Transverse colon (tissue), 4 donors: Measurements from ENCODE around the gene RIPK3. TPM values are rescaled to one million over a fixed set of nuclear protein-coding genes. Genes with fewer than 3 reads are reported as not detected.

Source experiments
- DNase-seq: peaks from one replicate; pipeline ENCODE4 v3.0.0-alpha.2; 2019
- H3K27ac ChIP-seq, 4 donors: fragments of 200-600 bp; sonication (generic); 2 replicates each; pipeline ENCODE4 v1.5.1; 2016 to 2018; ENCODE audit warnings: inconsistent platforms in 4 of 4
- H3K27me3 ChIP-seq: fragments of 200-600 bp; sonication (generic); 2 replicates; pipeline ENCODE4 v1.5.1; 2017; ENCODE audit warnings: inconsistent platforms
- H3K36me3 ChIP-seq, 4 donors: fragments of 200-600 bp; sonication (generic); 2 replicates each; pipeline ENCODE4 v1.5.1; 2017 to 2019; ENCODE audit warnings: inconsistent platforms in 4 of 4
- H3K4me1 ChIP-seq, 4 donors: fragments of 200-600 bp; sonication (generic); 2 replicates each; pipeline ENCODE4 v1.5.1; 2017 to 2020; ENCODE audit warnings: inconsistent platforms in 4 of 4
- H3K4me3 ChIP-seq, 4 donors: fragments of 200-600 bp; sonication (generic); 1 replicate in 1 of 4; 2 replicates in 3 of 4; pipeline versions ENCODE4 v1.5.1 to v1.6.1; 2017 to 2019; ENCODE audit warnings: inconsistent platforms in 4 of 4
- H3K9me3 ChIP-seq, 2 donors: fragments of 200-600 bp; sonication (generic); 2 replicates each; pipeline ENCODE4 v1.5.1; 2017 to 2019; ENCODE audit warnings: inconsistent platforms in 2 of 2
- EP300 ChIP-seq: sonication (generic); formaldehyde crosslinking; IDR thresholded peaks from one replicate; pipeline ENCODE4 v1.6.1; 2017; ENCODE audit warnings: antibody characterized with exemption, low read depth
- POLR2A ChIP-seq: fragments of 450-650 bp; IDR thresholded peaks from one replicate; pipeline ENCODE4 v1.6.1; 2016; ENCODE audit warnings: antibody characterized with exemption, mild to moderate bottlenecking, moderate library complexity
- POLR2AphosphoS5 ChIP-seq, 3 donors: sonication (generic); formaldehyde crosslinking; IDR thresholded peaks; one replicate each; pipeline ENCODE4 v1.6.1; 2016; ENCODE audit warnings: antibody characterized with exemption in 3 of 3
- WGBS, 2 donors: methylation state at CpG; one replicate each; pipeline ENCODE4 v1.1.5; 2018; ENCODE audit warnings: low coverage in 1 of 2; 5-methylcytosine and 5-hydroxymethylcytosine counted together
- in situ Hi-C, 4 donors: fragments of 200-750 bp; cut with MboI; loops; one replicate each; pipeline versions ENCODE4 v1.15.0 to v1.15.1; 2017; ENCODE audit warnings: low sequenced_read_pairs in 3 of 4, low pct_ligation_motif_present in 1 of 4, low pct_unique_long_range_greater_than_20kb in 1 of 4
- intact Hi-C: fragments of 100-400 bp; cut with DNase I; formaldehyde crosslinking; loops from one replicate; pipeline ENCODE4 v1.15.1; 2023; ENCODE audit warnings: low total_unique reads
- total RNA-seq, 4 donors: library from RNA; depleted of rRNA; stranded (reverse); fragments of >200 nt; gene quantifications; one replicate each; pipeline ENCODE4 v1.1.0, GENCODE V29; 2016
- TF ChIP-seq, protein P1 (sequence below), 5 experiments: fragments of 200-600 bp in 3 of 5; fragments of 450-650 bp in 2 of 5; sonication (generic) in 3 of 5; IDR thresholded peaks; 1 replicate in 2 of 5; 2 replicates in 3 of 5; pipeline ENCODE4 v1.5.1; 2016 to 2017; ENCODE audit warnings: antibody characterized with exemption in 5 of 5, inconsistent platforms in 3 of 5, mild to moderate bottlenecking in 2 of 5, moderate library complexity in 1 of 5

The RIPK3 gene
- total RNA-seq, 4 donors from 2014 or later: 19.3 to 156 (median 53.6) TPM

GRCh38 chr14:24365600-24366412, 26.0 kb upstream of the RIPK3 start:
- H3K27me3 ChIP-seq: peaks cover 16% of the 10 kb centered on the region
- DNase-seq: peak; percentile 92
- WGBS, 2 donors: 3 to 8% methylated on average over 9 to 28 of the region's 28 CpGs
- no peaks in the 10 kb centered on the region for H3K36me3 ChIP-seq
- intact Hi-C loops: no loop called here
- no peaks in the 10 kb centered on the region for H3K9me3 ChIP-seq
- peaks cover 6 to 41% (median 28%) of the 10 kb centered on the region in 4 donors for H3K4me1 ChIP-seq
- H3K27ac ChIP-seq: peak overlapping the region; percentile 89 to 93 (median 90)
- TF ChIP-seq EP300 (no peak), POLR2AphosphoS5 (IDR thresholded peaks at IDR 0.05) (peak in 1 of 3 donors; percentile 34), POLR2A (no peak)
- TF ChIP-seq, protein P1, sequence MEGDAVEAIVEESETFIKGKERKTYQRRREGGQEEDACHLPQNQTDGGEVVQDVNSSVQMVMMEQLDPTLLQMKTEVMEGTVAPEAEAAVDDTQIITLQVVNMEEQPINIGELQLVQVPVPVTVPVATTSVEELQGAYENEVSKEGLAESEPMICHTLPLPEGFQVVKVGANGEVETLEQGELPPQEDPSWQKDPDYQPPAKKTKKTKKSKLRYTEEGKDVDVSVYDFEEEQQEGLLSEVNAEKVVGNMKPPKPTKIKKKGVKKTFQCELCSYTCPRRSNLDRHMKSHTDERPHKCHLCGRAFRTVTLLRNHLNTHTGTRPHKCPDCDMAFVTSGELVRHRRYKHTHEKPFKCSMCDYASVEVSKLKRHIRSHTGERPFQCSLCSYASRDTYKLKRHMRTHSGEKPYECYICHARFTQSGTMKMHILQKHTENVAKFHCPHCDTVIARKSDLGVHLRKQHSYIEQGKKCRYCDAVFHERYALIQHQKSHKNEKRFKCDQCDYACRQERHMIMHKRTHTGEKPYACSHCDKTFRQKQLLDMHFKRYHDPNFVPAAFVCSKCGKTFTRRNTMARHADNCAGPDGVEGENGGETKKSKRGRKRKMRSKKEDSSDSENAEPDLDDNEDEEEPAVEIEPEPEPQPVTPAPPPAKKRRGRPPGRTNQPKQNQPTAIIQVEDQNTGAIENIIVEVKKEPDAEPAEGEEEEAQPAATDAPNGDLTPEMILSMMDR (IDR thresholded peaks at IDR 0.05): peak; percentile 80 to 98 (median 92)
- peak overlapping the region; percentile 24 to 68 (median 57) for H3K4me3 ChIP-seq
- in situ Hi-C loops: loop anchor here in 2 of 4 donors (10.0 kb wide), 1 partner anchor 69 kb away; no protein-coding TSS in a partner anchor

GRCh38 chr14:24364841-24365240, 25.1 kb upstream of the RIPK3 start:
- in situ Hi-C loops: loop anchor here in 2 of 4 donors (10.0 kb wide), 1 partner anchor 70 kb away; no protein-coding TSS in a partner anchor

GRCh38 chr14:24363401-24363800, 23.6 kb upstream of the RIPK3 start:
- peaks cover 6 to 34% (median 24%) of the 10 kb centered on the region in 4 donors for H3K4me1 ChIP-seq
- no peak overlapping the region for H3K4me3 ChIP-seq
- no peak overlapping the region for H3K27ac ChIP-seq
- TF ChIP-seq, protein P1 (IDR thresholded peaks at IDR 0.05): no peak
- TF ChIP-seq POLR2A (no peak), EP300 (no peak), POLR2AphosphoS5 (IDR thresholded peaks at IDR 0.05) (no peak)
- 88 to 90% methylated on average over 5 of the region's 5 CpGs for WGBS, 2 donors
- peaks cover 11% of the 10 kb centered on the region for H3K27me3 ChIP-seq
- no peak for DNase-seq
- no peaks in the 10 kb centered on the region for H3K9me3 ChIP-seq
- H3K36me3 ChIP-seq: no peaks in the 10 kb centered on the region
- in situ Hi-C loops: loop anchor here in 2 of 4 donors (10.0 kb wide), 1 partner anchor 71 kb away; no protein-coding TSS in a partner anchor
- intact Hi-C loops: no loop called here

More at GRCh38 chr14:24364841-24365240, 25.1 kb upstream of the RIPK3 start:
- Histone ChIP-seq H3K27ac (peak overlapping the region; percentile 89 to 93 (median 90)), H3K4me3 (no peak overlapping the region), H3K4me1 (peaks cover 6 to 41% (median 28%) of the 10 kb centered on the region in 4 donors), H3K9me3 (no peaks in the 10 kb centered on the region), H3K36me3 (no peaks in the 10 kb centered on the region), H3K27me3 (peaks cover 16% of the 10 kb centered on the region)
- intact Hi-C loops: no loop called here
- 73 to 76% methylated on average over 1 of the region's 1 CpG for WGBS, 2 donors
- no peak for DNase-seq
- TF ChIP-seq, protein P1 (IDR thresholded peaks at IDR 0.05): no peak
- TF ChIP-seq POLR2A (no peak), POLR2AphosphoS5 (IDR thresholded peaks at IDR 0.05) (no peak), EP300 (no peak)

DNA sequence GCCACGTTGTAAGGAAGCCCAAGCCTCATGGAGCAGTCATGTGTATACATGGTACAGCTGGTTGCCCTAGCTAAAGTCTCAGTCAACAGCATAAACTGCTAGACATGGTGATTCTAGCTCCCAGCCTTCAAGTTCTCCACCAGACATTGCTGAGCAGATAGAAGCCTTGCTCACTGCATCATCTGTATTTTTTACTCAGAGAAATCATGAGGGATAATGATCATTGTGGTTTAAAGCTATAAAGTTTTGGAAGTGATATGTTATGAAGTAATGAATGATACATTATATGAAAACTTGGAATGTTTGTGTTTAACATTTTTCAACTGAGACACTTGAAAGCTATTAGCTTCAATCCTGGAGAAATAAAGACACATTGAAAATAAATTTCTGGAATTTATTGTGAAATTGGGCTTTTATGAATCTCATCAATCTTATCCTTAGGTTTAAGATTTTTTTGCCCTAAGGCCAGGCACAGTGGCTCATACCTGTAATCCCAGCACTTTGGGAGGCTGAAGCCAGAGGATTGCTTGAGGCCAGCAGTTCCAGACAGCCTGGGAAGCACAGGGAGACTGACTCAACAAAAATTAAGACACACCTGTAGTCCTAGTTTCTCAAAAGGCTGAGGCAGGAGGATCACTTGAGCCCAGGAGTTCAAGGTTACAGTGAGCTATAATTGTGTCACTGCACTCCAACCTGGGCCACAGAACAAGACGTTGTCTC, 22.6 kb upstream of the RIPK3 start:
- Histone ChIP-seq H3K4me3 (no peak overlapping the region), H3K36me3 (no peaks in the 10 kb centered on the region), H3K27me3 (peaks cover 4% of the 10 kb centered on the region), H3K27ac (no peak overlapping the region), H3K4me1 (peaks cover 6 to 24% (median 18%) of the 10 kb centered on the region in 4 donors), H3K9me3 (no peaks in the 10 kb centered on the region)
- WGBS, 2 donors: 39 to 62% methylated on average over 2 of the region's 2 CpGs
- DNase-seq: no peak
- intact Hi-C loops (no loop called here), in situ Hi-C loops (loop anchor here in 2 of 4 donors (10.0 kb wide), 1 partner anchor 72 kb away; no protein-coding TSS in a partner anchor)
- TF ChIP-seq, protein P1 (IDR thresholded peaks at IDR 0.05): no peak
- TF ChIP-seq EP300 (no peak), POLR2AphosphoS5 (IDR thresholded peaks at IDR 0.05) (no peak)
